GM18520 (cell line): ENCODE measurements around the gene RBM33.
"Not testable (repeated sequence)": the region's sequence is repeated elsewhere in the genome, so short reads cannot be mapped to it uniquely, and the experiment has no call there.

Experiments used
- ATAC-seq: cut with Tn5 transposase; IDR thresholded peaks from one replicate; pipeline ENCODE4 v1.9.1; 2021; ENCODE audit not compliant: unreplicated experiment

The RBM33 gene

GRCh38 chr7:155816192-155816508, 171.7 kb downstream of the RBM33 start:
- ATAC-seq = no peak

GRCh38 chr7:155816996-155817395, 172.5 kb downstream of the RBM33 start:
- ATAC-seq = no peak

GRCh38 chr7:155817515-155817914, 173.1 kb downstream of the RBM33 start:
- not testable (repeated sequence) for ATAC-seq

- no peak for ATAC-seq
These were observed 173.8 kb downstream of the RBM33 start for GRCh38 chr7:155818154-155818819.

GRCh38 chr7:155818820-155819168, 174.3 kb downstream of the RBM33 start:
- ATAC-seq = no peak

- ATAC-seq = no peak
These were observed 174.7 kb downstream of the RBM33 start for GRCh38 chr7:155819186-155819585.

- ATAC-seq = no peak
These were observed 175.8 kb downstream of the RBM33 start for GRCh38 chr7:155820246-155820645.

- no peak for ATAC-seq
These were observed 176.3 kb downstream of the RBM33 start for GRCh38 chr7:155820788-155821187.

- ATAC-seq = no peak
These were observed 177.4 kb downstream of the RBM33 start for GRCh38 chr7:155821851-155822250.

GRCh38 chr7:155824227-155824886, 179.9 kb downstream of the RBM33 start:
- ATAC-seq = no peak

- no peak for ATAC-seq
These were observed 180.9 kb downstream of the RBM33 start for GRCh38 chr7:155825336-155825735.

- no peak for ATAC-seq
These were observed 185.5 kb downstream of the RBM33 start for GRCh38 chr7:155829796-155830470.
